ENCODE results near the gene MYO5A. TPM values are rescaled to one million over a fixed set of nuclear protein-coding genes. Genes with fewer than 3 reads are reported as not detected.

The MYO5A gene
- total and polyA plus RNA-seq, 9 of the 15 experiments (the other 6 are each of a cell fraction or from before 2014, with no cell fraction given): 0.03 to 0.82 (median 0.40) TPM

GRCh38 chr15:52338891-52339290 lies 189.8 kb downstream of the MYO5A start:
- no peaks in the 10 kb centered on the region for H3K9me3 ChIP-seq (replicated peaks; ENCODE audit: control insufficient read depth, insufficient read depth, low read depth, low read length)
- H2AFZ ChIP-seq (ENCODE audit: low read depth, low read length): no peak overlapping the region
- no peak for FAIRE-seq
- CTCF ChIA-PET (ENCODE audit: low intra/inter-chr PET ratio): no interaction called here
- TF ChIP-seq, protein P1, sequence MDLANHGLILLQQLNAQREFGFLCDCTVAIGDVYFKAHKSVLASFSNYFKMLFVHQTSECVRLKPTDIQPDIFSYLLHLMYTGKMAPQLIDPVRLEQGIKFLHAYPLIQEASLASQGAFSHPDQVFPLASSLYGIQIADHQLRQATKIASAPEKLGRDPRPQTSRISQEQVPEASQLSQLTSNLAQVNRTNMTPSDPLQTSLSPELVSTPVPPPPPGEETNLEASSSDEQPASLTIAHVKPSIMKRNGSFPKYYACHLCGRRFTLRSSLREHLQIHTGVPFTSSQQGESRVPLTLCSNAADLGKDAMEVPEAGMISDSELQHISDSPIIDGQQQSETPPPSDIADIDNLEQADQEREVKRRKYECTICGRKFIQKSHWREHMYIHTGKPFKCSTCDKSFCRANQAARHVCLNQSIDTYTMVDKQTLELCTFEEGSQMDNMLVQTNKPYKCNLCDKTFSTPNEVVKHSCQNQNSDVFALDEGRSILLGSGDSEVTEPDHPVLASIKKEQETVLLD (IDR thresholded peaks at IDR 0.05): no peak
- no peak for TF ChIP-seq HMG20B (CRISPR knock-in tag; IDR thresholded peaks at IDR 0.05)
- TF ChIP-seq KDM1A (IDR thresholded peaks at IDR 0.05): no peak
- TF ChIP-seq KDM4B (IDR thresholded peaks at IDR 0.05; ENCODE audit: borderline replicate concordance in 2 of 2, low read depth in 1 of 2): no peak
- TF ChIP-seq MTF1 (CRISPR knock-in tag; IDR thresholded peaks at IDR 0.05; ENCODE audit: borderline replicate concordance): no peak
- no peak for TF ChIP-seq SMC3 (conservative IDR thresholded peaks at IDR 0.05; ENCODE audit: insufficient read depth, low read depth, low read length)
- no peak for TF ChIP-seq CTBP1 (IDR thresholded peaks at IDR 0.05; ENCODE audit: borderline replicate concordance)
- TF ChIP-seq MTA2 (IDR thresholded peaks at IDR 0.05; ENCODE audit: low read depth): no peak
- no peak for TF ChIP-seq MYNN (IDR thresholded peaks at IDR 0.05)
- no peak for TF ChIP-seq MYNN (CRISPR knock-in tag; IDR thresholded peaks at IDR 0.05)
- TF ChIP-seq HMGN3 (IDR thresholded peaks at IDR 0.05; ENCODE audit: borderline replicate concordance, extremely low read depth, insufficient read length, low read depth, low read length): no peak
- no peak for TF ChIP-seq SRSF1 (IDR thresholded peaks at IDR 0.05; ENCODE audit: low read depth, low read length)
- TF ChIP-seq E4F1 (CRISPR knock-in tag; IDR thresholded peaks at IDR 0.05; ENCODE audit: borderline replicate concordance): no peak
- no peak for TF ChIP-seq AFF4 (CRISPR knock-in tag; IDR thresholded peaks at IDR 0.05)
- no peaks in the 10 kb centered on the region for H3K79me2 ChIP-seq (ENCODE audit: control insufficient read depth, insufficient read depth, low read length)
- H4K20me1 ChIP-seq (replicated peaks; ENCODE audit: control insufficient read depth, insufficient read depth, low read length): no peaks in the 10 kb centered on the region
- no peaks in the 10 kb centered on the region for H3K36me3 ChIP-seq (ENCODE audit: control insufficient read depth, insufficient read depth, low read length)
- WGBS (ENCODE audit: insufficient coverage, low coverage, missing lambda C conversion rate): 0% methylated on average over 1 of the region's 1 CpG
- H3K27me3 ChIP-seq (ENCODE audit: control insufficient read depth in 2 of 2, insufficient read depth in 2 of 2, low read length in 2 of 2): peaks cover 12 to 16% of the 10 kb centered on the region in 2 experiments; a peak in 4 of 5 replicates
- H3K27ac ChIP-seq (ENCODE audit: extremely low read depth, low read depth, low read length): no peak overlapping the region
- intact Hi-C loops (cut with micrococcal nuclease): loop anchor here (10.0 kb wide), 1 partner anchor 126 kb away; no protein-coding TSS in a partner anchor
- no peak overlapping the region for H3K9ac ChIP-seq (ENCODE audit: insufficient read depth in 1 of 2, low read depth in 2 of 2, low read length in 2 of 2)
- in situ Hi-C loops (cut with MboI): no loop called here
- DNase-seq (ENCODE audit: extremely low read depth in 1 of 4, low spot score in 3 of 4): no peak
- ATAC-seq: no peak
- H3K4me3 ChIP-seq: no peak overlapping the region
- no TSS peak for BruUV-seq (replicated peaks)
- no peaks in the 10 kb centered on the region for H3K4me1 ChIP-seq (replicated peaks in 1 of 2; ENCODE audit: control insufficient read depth in 2 of 2, insufficient read depth in 2 of 2, low read length in 2 of 2)
- no peak overlapping the region for H3K4me2 ChIP-seq (ENCODE audit: insufficient read depth, low read length)
- H3K9me1 ChIP-seq (ENCODE audit: control insufficient read depth, insufficient read depth, low read length): no peaks in the 10 kb centered on the region
- POLR2A ChIA-PET: interaction anchor here (1.3 kb wide), 1 partner anchor 11 kb away, joined by 3 read pairs; no protein-coding TSS in a partner anchor

All from K562 (cell line).